Heart right ventricle (tissue), 16 donors: ENCODE results near the gene LSP1. TPM values are rescaled to one million over a fixed set of nuclear protein-coding genes. Genes with fewer than 3 reads are reported as not detected.

ENCODE experiments used
- ATAC-seq, 8 donors: fragments of 200-7000 bp; cut with Tn5 transposase; one replicate each; pipeline ENCODE4 v1.9.1; 2020; ENCODE audit warnings: mild to moderate bottlenecking in 8 of 8, moderate library complexity in 8 of 8, moderate number of reproducible peaks in 1 of 8
- DNase-seq, 2 donors: peaks; one replicate each; pipeline ENCODE4 v3.0.0-alpha.2; 2020
- H3K27ac ChIP-seq, 10 donors: fragments of 200-600 bp; sonication (generic) in 2 of 10; one replicate each; pipeline versions ENCODE4 v1.5.0 to v1.8.0; 2020 to 2022; ENCODE audit warnings: mild to moderate bottlenecking in 3 of 10
- H3K27me3 ChIP-seq, 7 donors: fragments of 200-600 bp; one replicate each; pipeline ENCODE4 v1.8.0; 2021 to 2022; ENCODE audit warnings: mild to moderate bottlenecking in 2 of 7
- H3K36me3 ChIP-seq, 9 donors: fragments of 200-600 bp; sonication (generic) in 1 of 9; one replicate each; pipeline versions ENCODE4 v1.5.0 to v1.8.0; 2020 to 2022; ENCODE audit warnings: mild to moderate bottlenecking in 2 of 9
- H3K4me1 ChIP-seq, 9 donors: fragments of 200-600 bp; sonication (generic) in 1 of 9; one replicate each; pipeline versions ENCODE4 v1.5.0 to v1.8.0; 2020 to 2022; ENCODE audit warnings: mild to moderate bottlenecking in 4 of 9
- H3K4me3 ChIP-seq, 10 donors: fragments of 200-600 bp; sonication (generic) in 2 of 10; one replicate each; pipeline versions ENCODE4 v1.5.0 to v1.8.0; 2020 to 2022; ENCODE audit warnings: mild to moderate bottlenecking in 7 of 10, moderate library complexity in 2 of 10
- H3K9me3 ChIP-seq, 11 donors: fragments of 200-600 bp in 10 of 11; sonication (generic) in 2 of 11; one replicate each; pipeline versions ENCODE4 v1.5.0 to v1.8.0; 2013 to 2022; ENCODE audit warnings: mild to moderate bottlenecking in 2 of 11, control low read depth in 1 of 11, moderate library complexity in 1 of 11
- WGBS, 2 donors: extraction: QIAGEN DNeasy Blood & Tissue Kit; methylation state at CpG; one replicate each; pipeline ENCODE4 v1.1.7; 2013; ENCODE audit warnings: inconsistent platforms in 1 of 2; 5-methylcytosine and 5-hydroxymethylcytosine counted together
- intact Hi-C, 10 donors: fragments of 100-400 bp; cut with DNase I; formaldehyde crosslinking; loops; one replicate each; pipeline versions ENCODE4 v1.11.1 to v1.14.2; 2022
- polyA plus RNA-seq, 2 donors: library from polyadenylated mRNA; stranded (reverse); fragments of 200-250 nt; gene quantifications; one replicate each; pipeline ENCODE4 v1.2.3, GENCODE V29; 2013
- total RNA-seq, 10 donors: library from RNA; stranded (reverse); fragmentation: NEBNext Ultra II Directional in 3 of 10; extraction: Animal tissue kit (Norgen Biotek cat#: 25700) in 3 of 10; gene quantifications; one replicate each; pipeline versions ENCODE4 v1.2.1 to v1.2.4, GENCODE V29; 2021 to 2023
- TF ChIP-seq, protein P1 (sequence below), 9 donors: fragments of 200-600 bp; sonication (generic) in 2 of 9; IDR thresholded peaks; one replicate each; pipeline versions ENCODE4 v1.5.0 to v1.8.0; 2021 to 2022; ENCODE audit warnings: antibody characterized with exemption in 9 of 9, mild to moderate bottlenecking in 5 of 9, moderate library complexity in 1 of 9
- donor health status: Arrhythmogenic right ventricular cardiomyopathy.
- donor health status: ischemic (EF 13 %, LVEDD 7.1; RV severe dilation, severe dysfunction).
- donor health status: healthy with polysubstance abuse.
- donor health status: DM: no; HTN: yes; CAD: no.
- donor health status: DM: no; HTN: no; CAD: no.
- donor health status: ischemic (EF 25% LVEDD 6.9; RV normal size, moderate dysfunction).
- donor health status: ischemic (EF 25% LVEDD 5.7; RV mildly dilated, moderate dysfunction).
- donor health status: healthy.
- donor health status: DM: yes; HTN: yes; CAD: no.
- donor health status: Ischemic cardiomyopathy.
- donor health status: ischemic (EF 35%, LVEDD 5.7; RV mildly dilated, moderate dysfunction).
- donor health status: nonischemic (EF 11% LVEDD 7.7; RV severe dilation, severe dysfunction).
- donor health status: DM: yes; HTN: yes; CAD: no.
- donor health status: PGD.
- donor health status: ischemic (EF 29% LVEDD 5.4; RV normal size, mild dysfunction).
- donor health status: nonischemic (EF 23%, LVEDD 6.1; RV moderate dilation, normal function).

The LSP1 gene
- total and polyA plus RNA-seq, 12 donors: 16.0 to 57.2 (median 21.4) TPM

DNA sequence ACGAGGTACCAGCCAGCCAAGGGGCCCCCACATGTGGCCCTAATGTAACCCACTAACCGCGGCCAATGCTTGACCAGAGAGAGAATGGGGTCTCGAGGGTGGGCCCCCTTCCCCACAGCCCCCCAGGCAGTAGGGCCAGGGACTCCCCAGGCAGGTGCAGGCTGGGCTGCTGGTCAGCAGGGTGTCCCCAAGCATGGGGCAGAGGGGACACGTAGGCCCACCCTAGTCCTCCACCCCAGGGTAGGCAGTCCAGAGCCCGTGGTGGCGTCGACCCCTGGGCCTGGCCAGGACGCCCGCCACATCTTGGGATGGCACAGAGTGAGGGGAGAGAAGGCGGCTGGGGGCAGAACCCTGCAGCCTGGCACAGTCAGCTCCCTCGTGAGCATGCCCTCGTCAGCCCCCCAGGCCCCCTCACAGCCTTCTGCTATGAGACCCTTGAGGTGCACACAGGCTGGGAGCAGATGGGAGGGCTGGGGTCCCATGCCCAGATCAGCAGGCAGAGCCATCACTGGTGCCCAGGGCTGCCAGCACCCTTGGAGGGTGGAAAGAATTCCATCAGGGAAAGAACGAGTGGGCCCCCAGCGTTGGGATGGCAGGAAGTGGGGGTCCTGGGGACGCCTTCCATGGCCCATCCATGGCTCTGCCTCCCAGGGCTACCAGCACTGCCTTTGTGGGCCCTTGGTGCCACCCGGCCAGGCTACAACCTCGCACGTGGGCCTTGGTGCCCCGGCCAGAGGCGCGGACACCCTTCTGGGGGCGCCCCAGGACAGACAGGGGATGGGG, 72.7 kb downstream of the LSP1 start:
- Histone ChIP-seq H3K27me3 (no peaks in the 10 kb centered on the region), H3K27ac (peak overlapping the region in 8 of 10 donors; percentile 21 to 94 (median 74)), H3K4me1 (peaks cover 25 to 86% (median 50%) of the 10 kb centered on the region in 9 donors), H3K36me3 (no peaks in the 10 kb centered on the region), H3K4me3 (no peak overlapping the region), H3K9me3 (no peaks in the 10 kb centered on the region)
- intact Hi-C loops: loop anchor here in 1 of 10 donors (2.0 kb wide), 1 partner anchor 17 kb away; no protein-coding TSS in a partner anchor
- WGBS, 2 donors: 93 to 95% methylated on average over 22 to 23 of the region's 23 CpGs
- TF ChIP-seq, protein P1, sequence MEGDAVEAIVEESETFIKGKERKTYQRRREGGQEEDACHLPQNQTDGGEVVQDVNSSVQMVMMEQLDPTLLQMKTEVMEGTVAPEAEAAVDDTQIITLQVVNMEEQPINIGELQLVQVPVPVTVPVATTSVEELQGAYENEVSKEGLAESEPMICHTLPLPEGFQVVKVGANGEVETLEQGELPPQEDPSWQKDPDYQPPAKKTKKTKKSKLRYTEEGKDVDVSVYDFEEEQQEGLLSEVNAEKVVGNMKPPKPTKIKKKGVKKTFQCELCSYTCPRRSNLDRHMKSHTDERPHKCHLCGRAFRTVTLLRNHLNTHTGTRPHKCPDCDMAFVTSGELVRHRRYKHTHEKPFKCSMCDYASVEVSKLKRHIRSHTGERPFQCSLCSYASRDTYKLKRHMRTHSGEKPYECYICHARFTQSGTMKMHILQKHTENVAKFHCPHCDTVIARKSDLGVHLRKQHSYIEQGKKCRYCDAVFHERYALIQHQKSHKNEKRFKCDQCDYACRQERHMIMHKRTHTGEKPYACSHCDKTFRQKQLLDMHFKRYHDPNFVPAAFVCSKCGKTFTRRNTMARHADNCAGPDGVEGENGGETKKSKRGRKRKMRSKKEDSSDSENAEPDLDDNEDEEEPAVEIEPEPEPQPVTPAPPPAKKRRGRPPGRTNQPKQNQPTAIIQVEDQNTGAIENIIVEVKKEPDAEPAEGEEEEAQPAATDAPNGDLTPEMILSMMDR (IDR thresholded peaks at IDR 0.05): no peak
- DNase-seq: no peak
- no peak for ATAC-seq

DNA sequence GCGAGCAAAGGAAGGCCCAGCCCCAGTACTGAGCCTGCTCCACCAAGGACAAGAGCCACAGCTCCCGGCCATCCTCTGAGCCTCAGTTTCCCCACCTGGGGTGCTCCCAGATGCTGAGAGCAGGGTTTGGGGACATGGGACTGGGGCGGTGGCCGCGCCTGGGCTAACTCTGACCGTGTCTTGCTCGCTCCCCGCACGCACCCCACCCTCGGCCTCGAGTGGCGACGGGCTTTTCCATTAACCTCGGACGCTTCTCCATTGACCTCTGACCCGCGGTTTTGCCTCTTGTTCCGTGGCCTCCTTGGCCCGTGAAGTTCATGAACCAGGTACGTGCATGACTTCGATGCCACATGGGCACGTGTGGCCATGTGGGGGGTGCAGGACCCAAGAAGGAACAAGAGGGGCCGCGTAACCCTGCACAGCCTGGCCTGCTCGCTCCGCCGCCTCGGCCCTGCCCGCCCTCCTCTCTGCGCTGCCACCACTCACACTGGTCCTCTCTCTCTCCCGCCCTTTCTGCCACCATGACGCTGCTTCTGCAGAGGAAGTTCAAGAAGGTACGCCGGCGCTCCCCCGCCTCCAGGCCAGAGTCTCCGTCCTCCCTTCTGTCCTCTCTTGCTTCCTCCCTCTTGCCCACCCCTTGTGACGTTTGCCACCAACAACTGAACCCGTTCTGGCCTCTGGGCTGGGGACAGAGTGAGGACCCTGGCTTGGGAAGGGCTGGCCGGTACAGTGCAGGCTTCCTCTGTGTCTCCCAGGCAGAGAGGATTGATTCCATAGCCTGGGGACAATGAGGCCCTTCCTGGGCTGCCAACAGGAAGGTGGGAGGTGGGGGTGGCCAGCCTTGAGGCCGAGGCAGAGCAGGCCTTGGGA, 73.5 kb downstream of the LSP1 start:
- DNase-seq: no peak

DNA sequence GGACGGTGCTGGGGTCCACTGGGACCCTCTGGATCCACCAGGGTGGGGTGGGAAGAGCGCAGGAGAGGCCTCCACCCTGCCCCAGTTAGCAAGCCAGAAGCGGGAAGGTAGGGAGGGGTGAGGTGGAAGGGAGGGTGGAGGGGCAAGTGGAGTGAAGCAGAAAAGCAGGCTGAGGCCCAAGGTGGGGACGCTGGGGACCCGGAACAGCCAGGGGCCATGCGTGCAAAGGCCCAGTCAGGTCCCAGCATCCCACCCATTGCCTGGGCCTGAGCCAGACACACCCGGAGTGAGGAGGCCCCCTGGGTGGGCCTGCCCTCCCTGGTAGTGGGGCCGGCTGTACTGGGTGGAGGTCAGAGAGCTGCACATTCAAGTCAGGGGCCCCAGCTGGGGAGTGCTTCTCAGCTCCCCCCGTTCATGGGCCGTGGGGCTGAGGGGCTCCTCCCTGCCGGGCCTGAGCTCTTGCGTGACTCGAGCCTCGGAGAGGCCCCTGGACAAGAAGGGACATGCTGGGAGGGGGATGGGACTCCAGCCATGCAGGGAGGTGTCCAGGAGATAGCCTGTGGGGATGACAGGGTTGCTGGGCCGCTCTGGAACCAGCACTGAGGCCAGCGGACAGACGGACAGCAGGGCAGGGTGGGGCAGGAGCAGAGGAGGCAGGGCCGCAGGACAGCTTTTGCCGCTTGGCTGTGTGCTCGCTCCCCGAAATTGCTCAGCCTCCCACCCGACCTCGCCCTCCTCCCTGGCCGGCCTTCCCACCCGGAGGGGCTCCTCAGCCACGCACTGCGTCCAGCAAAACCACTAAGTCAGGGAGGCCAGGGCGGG, 74.4 kb downstream of the LSP1 start:
- intact Hi-C loops: loop anchor here in 1 of 10 donors (2.0 kb wide), 1 partner anchor 18 kb away; no protein-coding TSS in a partner anchor
- TF ChIP-seq, protein P1 (IDR thresholded peaks at IDR 0.05): no peak
- peak overlapping the region; percentile 49 to 94 (median 71) for H3K27ac ChIP-seq
- peaks cover 11 to 86% (median 48%) of the 10 kb centered on the region in 9 donors for H3K4me1 ChIP-seq
- no peaks in the 10 kb centered on the region for H3K36me3 ChIP-seq
- H3K27me3 ChIP-seq: no peaks in the 10 kb centered on the region
- WGBS, 2 donors: 57 to 60% methylated on average over 28 of the region's 28 CpGs
- no peak overlapping the region for H3K4me3 ChIP-seq
- DNase-seq: no peak
- peak in 7 of 8 donors; percentile 5 to 37 (median 22) for ATAC-seq
- no peaks in the 10 kb centered on the region for H3K9me3 ChIP-seq

More for the DNA sequence above, 73.5 kb downstream of the LSP1 start:
- Histone ChIP-seq H3K36me3 (no peaks in the 10 kb centered on the region), H3K27me3 (no peaks in the 10 kb centered on the region), H3K27ac (peak overlapping the region; percentile 49 to 94 (median 71)), H3K9me3 (no peaks in the 10 kb centered on the region), H3K4me1 (peaks cover 19 to 87% (median 50%) of the 10 kb centered on the region in 9 donors), H3K4me3 (no peak overlapping the region)
- 78 to 79% methylated on average over 41 of the region's 41 CpGs for WGBS, 2 donors
- peak in 5 of 8 donors; percentile 5 to 23 (median 15) for ATAC-seq
- intact Hi-C loops: loop anchor here in 1 of 10 donors (2.0 kb wide), 1 partner anchor 18 kb away; no protein-coding TSS in a partner anchor
- TF ChIP-seq, protein P1 (IDR thresholded peaks at IDR 0.05): no peak
